Epithelial cell of esophagus (primary cell): ENCODE results near the gene DGKB.

ENCODE experiments used
- DNase-seq: peaks from one replicate; pipeline ENCODE4 v3.0.0; 2010; ENCODE audit warnings: low read depth
- H3K4me3 ChIP-seq: 2 replicates; pipeline ENCODE4 v1.5.1; 2011; ENCODE audit warnings: mild to moderate bottlenecking, low read length, control low read depth
- TF ChIP-seq, protein P1 (sequence below): IDR thresholded peaks from 2 replicates; pipeline ENCODE4 v1.5.1; 2011; ENCODE audit warnings: low read depth, mild to moderate bottlenecking, low read length, control low read depth, inconsistent platforms; ENCODE audit not compliant: insufficient read depth; ENCODE audit errors: missing control alignments

Gene DGKB

GRCh38 chr7:14870394-14870793 lies 32.2 kb downstream of the DGKB start:
- H3K4me3 ChIP-seq = no peak overlapping the region
- DNase-seq = no peak
- TF ChIP-seq, protein P1, sequence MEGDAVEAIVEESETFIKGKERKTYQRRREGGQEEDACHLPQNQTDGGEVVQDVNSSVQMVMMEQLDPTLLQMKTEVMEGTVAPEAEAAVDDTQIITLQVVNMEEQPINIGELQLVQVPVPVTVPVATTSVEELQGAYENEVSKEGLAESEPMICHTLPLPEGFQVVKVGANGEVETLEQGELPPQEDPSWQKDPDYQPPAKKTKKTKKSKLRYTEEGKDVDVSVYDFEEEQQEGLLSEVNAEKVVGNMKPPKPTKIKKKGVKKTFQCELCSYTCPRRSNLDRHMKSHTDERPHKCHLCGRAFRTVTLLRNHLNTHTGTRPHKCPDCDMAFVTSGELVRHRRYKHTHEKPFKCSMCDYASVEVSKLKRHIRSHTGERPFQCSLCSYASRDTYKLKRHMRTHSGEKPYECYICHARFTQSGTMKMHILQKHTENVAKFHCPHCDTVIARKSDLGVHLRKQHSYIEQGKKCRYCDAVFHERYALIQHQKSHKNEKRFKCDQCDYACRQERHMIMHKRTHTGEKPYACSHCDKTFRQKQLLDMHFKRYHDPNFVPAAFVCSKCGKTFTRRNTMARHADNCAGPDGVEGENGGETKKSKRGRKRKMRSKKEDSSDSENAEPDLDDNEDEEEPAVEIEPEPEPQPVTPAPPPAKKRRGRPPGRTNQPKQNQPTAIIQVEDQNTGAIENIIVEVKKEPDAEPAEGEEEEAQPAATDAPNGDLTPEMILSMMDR = no peak

DNA sequence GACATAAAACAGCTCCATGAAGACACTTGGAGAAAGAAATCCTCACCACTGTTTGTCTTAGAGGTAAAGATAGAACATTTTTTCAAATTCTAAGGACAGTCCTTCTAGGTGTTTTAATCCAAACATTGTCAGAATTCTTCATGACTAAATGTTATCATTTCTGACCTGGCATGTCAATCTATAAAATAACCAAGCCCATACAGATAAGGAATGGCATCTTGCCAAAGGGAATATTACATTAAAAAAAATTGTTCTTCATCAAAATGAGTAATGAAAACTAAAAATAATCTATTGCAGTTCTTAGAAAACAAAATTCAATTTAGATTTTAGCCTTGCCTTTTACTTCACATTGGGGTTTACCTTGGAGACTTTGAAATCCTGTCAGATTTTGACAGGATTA lies 33.6 kb downstream of the DGKB start:
- H3K4me3 ChIP-seq = no peak overlapping the region
- DNase-seq = no peak
- TF ChIP-seq, protein P1 = no peak

GRCh38 chr7:14861456-14861855 lies 41.1 kb downstream of the DGKB start:
- no peak overlapping the region for H3K4me3 ChIP-seq
- TF ChIP-seq, protein P1 = no peak
- DNase-seq = no peak

DNA sequence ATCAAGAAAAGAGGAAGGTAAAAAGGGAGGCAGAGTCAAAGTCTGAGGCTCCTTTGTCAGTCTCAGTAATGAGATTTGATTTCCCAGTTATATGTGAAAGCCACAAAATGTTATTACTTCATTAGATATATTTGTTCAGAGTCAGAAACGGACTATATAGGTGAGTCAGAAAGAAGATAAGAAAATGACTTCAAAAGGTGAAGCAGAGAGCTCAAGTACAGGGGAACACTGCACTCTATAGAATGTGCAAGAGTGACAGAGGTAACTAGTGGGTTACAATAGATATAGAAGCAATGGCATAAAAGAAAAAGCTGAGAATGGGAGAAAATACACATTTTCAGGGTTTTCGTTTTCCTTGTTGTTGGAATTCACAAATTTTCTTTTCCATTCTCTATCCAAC lies 43.3 kb downstream of the DGKB start:
- no peak overlapping the region for H3K4me3 ChIP-seq
- DNase-seq = no peak
- TF ChIP-seq, protein P1 = no peak

DNA sequence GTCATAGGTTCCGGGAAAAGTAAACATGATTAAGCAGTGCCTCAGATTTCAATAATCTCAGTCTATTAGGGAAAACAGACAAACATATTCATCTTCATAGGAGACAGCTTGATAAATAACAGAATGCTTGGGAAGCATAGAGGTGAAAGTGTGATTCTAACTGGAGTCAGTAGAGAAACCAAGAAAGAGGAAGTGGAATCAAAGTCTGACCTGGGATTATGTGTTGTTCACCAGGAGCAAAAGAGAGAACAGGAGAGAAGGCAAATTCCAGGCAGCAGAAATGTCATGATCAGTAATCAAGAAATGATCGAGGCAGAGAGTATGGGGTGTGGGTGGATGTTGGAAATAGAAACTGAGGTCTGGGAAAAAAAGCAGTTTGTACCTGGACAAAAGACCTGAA lies 43.7 kb downstream of the DGKB start:
- DNase-seq = no peak
- no peak overlapping the region for H3K4me3 ChIP-seq
- TF ChIP-seq, protein P1 = no peak

DNA sequence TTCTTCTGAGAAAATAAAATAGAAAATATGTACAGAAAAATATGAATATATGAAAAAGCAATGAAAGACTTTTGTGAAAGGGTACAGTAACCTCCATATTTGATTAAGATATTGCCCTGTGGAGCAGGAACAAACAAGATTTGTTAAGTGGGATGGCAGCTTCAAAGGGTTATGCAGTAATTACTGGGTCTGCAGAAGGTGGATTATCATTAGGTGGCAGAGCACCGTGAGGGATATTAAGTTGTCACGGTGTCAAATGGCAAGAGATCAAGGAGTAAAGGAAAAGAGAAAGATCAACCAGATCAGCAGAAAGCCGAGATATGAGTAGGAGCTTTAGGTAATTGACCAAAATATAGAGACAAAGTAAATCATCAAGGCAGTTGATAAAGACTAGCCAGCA lies 44.1 kb downstream of the DGKB start:
- no peak for DNase-seq
- TF ChIP-seq, protein P1 = no peak
- no peak overlapping the region for H3K4me3 ChIP-seq

- TF ChIP-seq, protein P1 = no peak
- DNase-seq = no peak
- H3K4me3 ChIP-seq = no peak overlapping the region
Measured at GRCh38 chr7:14855033-14855794, 47.3 kb downstream of the DGKB start.
